Peyer's patch (tissue), 4 donors: ENCODE measurements around the gene XPO4.

Source experiments
- CTCF ChIP-seq, 6 experiments: fragments of 450-650 bp in 4 of 6; fragments of 200-600 bp in 2 of 6; sonication (generic) in 1 of 6; IDR thresholded peaks; one replicate each; pipeline ENCODE4 v1.5.1; 2017 to 2019; ENCODE audit warnings: antibody characterized with exemption in 6 of 6, mild to moderate bottlenecking in 3 of 6, moderate library complexity in 1 of 6
- POLR2A ChIP-seq, 2 donors: fragments of 450-650 bp; IDR thresholded peaks; one replicate each; pipeline ENCODE4 v1.5.1; 2017; ENCODE audit warnings: antibody characterized with exemption in 2 of 2, mild to moderate bottlenecking in 2 of 2, moderate library complexity in 2 of 2

DNA sequence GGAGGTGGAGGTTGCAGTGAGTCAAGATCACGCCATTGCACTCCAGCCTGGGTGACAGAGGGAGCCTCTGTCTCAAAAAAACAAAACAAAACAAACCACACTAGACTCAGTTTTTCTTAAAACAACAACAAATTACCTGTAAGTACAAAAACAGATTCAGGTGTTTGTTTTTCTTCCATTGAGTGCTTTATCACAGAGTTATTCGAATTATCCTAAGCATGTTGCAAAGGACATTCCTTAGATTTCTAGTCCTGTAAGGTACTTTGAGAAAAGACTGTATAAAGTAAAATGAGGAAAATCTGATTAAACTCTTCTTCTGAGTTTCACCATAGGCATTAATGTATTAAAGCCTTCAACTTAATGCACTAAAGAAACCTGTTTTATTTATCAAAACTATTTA is 126.6 kb downstream of the XPO4 start:
- no peak for TF ChIP-seq POLR2A (IDR thresholded peaks at IDR 0.05)
- no peak for TF ChIP-seq CTCF (IDR thresholded peaks at IDR 0.05)
